ENCODE results near the gene HCN2.

HCN2 gene

GRCh38 chr19:589693-590395, at the start of gene HCN2:
Gene HCN2, plus strand, starts transcription at chr19:589881. Its CDS starts 65 bp downstream, at chr19:589946.
- DNase-seq: no peak

GRCh38 chr19:540867-541637, 48.6 kb upstream of the HCN2 start:
- no peak for DNase-seq

- DNase-seq: no peak
Observed at GRCh38 chr19:541699-542098, 48.0 kb upstream of the HCN2 start.

- DNase-seq: no peak
Observed at GRCh38 chr19:542173-542866, 47.4 kb upstream of the HCN2 start.

GRCh38 chr19:543910-544608, 45.6 kb upstream of the HCN2 start, which contains the start of gene GZMM:
Gene GZMM, plus strand, starts transcription at chr19:544053. Its CDS starts 19 bp downstream, at chr19:544072.
- DNase-seq: no peak

GRCh38 chr19:547117-547516, 42.6 kb upstream of the HCN2 start:
- no peak for DNase-seq

- DNase-seq: no peak
Observed at GRCh38 chr19:547836-548720, 41.6 kb upstream of the HCN2 start.

GRCh38 chr19:548886-549830, 40.5 kb upstream of the HCN2 start:
- DNase-seq: no peak

- no peak for DNase-seq
Observed at GRCh38 chr19:554817-555216, 34.9 kb upstream of the HCN2 start.

GRCh38 chr19:555474-555808, 34.2 kb upstream of the HCN2 start:
- no peak for DNase-seq

GRCh38 chr19:556611-557382, 32.9 kb upstream of the HCN2 start:
- DNase-seq: no peak

GRCh38 chr19:558770-559439, 30.8 kb upstream of the HCN2 start:
- no peak for DNase-seq

- DNase-seq: no peak
Observed at GRCh38 chr19:560121-560520, 29.6 kb upstream of the HCN2 start.

- peak in 1 of 2 donors; percentile 28 for DNase-seq
Observed at GRCh38 chr19:566403-566802, 23.3 kb upstream of the HCN2 start.

- no peak for DNase-seq
Observed at GRCh38 chr19:566844-567243, 22.8 kb upstream of the HCN2 start.

- DNase-seq: no peak
Observed at GRCh38 chr19:567296-567900, 22.3 kb upstream of the HCN2 start.

GRCh38 chr19:570251-570686, 19.4 kb upstream of the HCN2 start:
- DNase-seq: no peak

GRCh38 chr19:570937-571565, 18.6 kb upstream of the HCN2 start:
- peak; percentile 47 to 53 for DNase-seq
